ENCODE measurements around the gene POLE3.

Gene POLE3

DNA sequence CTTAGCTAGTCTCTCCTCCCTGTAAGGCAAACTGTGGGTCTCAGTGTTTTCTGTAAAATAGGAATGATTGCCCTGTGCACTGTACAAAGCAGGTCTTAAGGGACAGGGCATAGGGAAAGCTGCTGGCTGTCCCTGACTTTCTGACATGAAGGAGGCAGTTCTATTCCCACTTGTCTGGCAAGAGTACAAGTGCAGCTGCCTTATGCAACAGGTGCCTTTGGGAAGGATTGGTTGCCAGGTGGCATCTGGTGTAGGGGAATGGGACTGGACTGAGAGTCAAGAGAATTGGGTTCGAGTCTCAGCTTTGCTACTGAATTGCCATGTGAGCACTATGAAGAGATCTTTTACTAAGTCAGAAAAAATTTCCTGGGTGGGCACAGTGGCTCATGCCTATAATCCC lies 51.1 kb downstream of the POLE3 start:
- TF ChIP-seq ZNF274 (IDR thresholded peaks at IDR 0.05; ENCODE audit: low read depth, low read length) = no peak
- H3K4me3 ChIP-seq (ENCODE audit: low read length) = no peak overlapping the region
